ENCODE measurements around the gene IGDCC3.

Gene IGDCC3

GRCh38 chr15:65365229-65365628, 12.6 kb downstream of the IGDCC3 start:
- Histone ChIP-seq H3K27me3 (ENCODE audit: low read length) (no peaks in the 10 kb centered on the region), H3K9me2 (replicated peaks; ENCODE audit: insufficient read depth, low read length) (no peaks in the 10 kb centered on the region), H3K27ac (ENCODE audit: low read depth, low read length) (no peak overlapping the region), H3K9me3 (ENCODE audit: insufficient read depth, low read length) (no peaks in the 10 kb centered on the region), H3K4me2 (ENCODE audit: low read depth, low read length, poor library complexity, severe bottlenecking) (no peak overlapping the region), H3K79me2 (ENCODE audit: insufficient read depth, low read length) (no peaks in the 10 kb centered on the region), H4K20me1 (ENCODE audit: low read depth, low read length) (no peaks in the 10 kb centered on the region), H2AFZ (ENCODE audit: low read depth, low read length, severe bottlenecking) (no peak overlapping the region), H3K4me3 (ENCODE audit: insufficient read depth, low read length, poor library complexity, severe bottlenecking) (no peak overlapping the region), H3K36me3 (ENCODE audit: low read length) (no peaks in the 10 kb centered on the region), H3F3A (ENCODE audit: insufficient read depth) (no peaks in the 10 kb centered on the region), H3K9ac (ENCODE audit: low read length) (no peak overlapping the region)
- no peak for TF ChIP-seq EZH2phosphoT487 (conservative IDR thresholded peaks at IDR 0.05; ENCODE audit: low read length)
- no peak for TF ChIP-seq CTCF (IDR thresholded peaks at IDR 0.05; ENCODE audit: insufficient read depth, low read length, poor library complexity, severe bottlenecking)

- H3K9ac ChIP-seq (ENCODE audit: low read length) = no peak overlapping the region
- H2AFZ ChIP-seq (ENCODE audit: low read depth, low read length, severe bottlenecking) = no peak overlapping the region
- H4K20me1 ChIP-seq (ENCODE audit: low read depth, low read length) = no peaks in the 10 kb centered on the region
- H3K9me2 ChIP-seq (replicated peaks; ENCODE audit: insufficient read depth, low read length) = no peaks in the 10 kb centered on the region
- H3K27ac ChIP-seq (ENCODE audit: low read depth, low read length) = no peak overlapping the region
- no peak for TF ChIP-seq EZH2phosphoT487 (conservative IDR thresholded peaks at IDR 0.05; ENCODE audit: low read length)
- no peak for TF ChIP-seq CTCF (IDR thresholded peaks at IDR 0.05; ENCODE audit: insufficient read depth, low read length, poor library complexity, severe bottlenecking)
- H3K4me3 ChIP-seq (ENCODE audit: insufficient read depth, low read length, poor library complexity, severe bottlenecking) = no peak overlapping the region
- H3F3A ChIP-seq (ENCODE audit: insufficient read depth) = no peaks in the 10 kb centered on the region
- no peaks in the 10 kb centered on the region for H3K27me3 ChIP-seq (ENCODE audit: low read length)
- no peak overlapping the region for H3K4me2 ChIP-seq (ENCODE audit: low read depth, low read length, poor library complexity, severe bottlenecking)
- no peaks in the 10 kb centered on the region for H3K9me3 ChIP-seq (ENCODE audit: insufficient read depth, low read length)
- H3K36me3 ChIP-seq (ENCODE audit: low read length) = no peaks in the 10 kb centered on the region
- H3K79me2 ChIP-seq (ENCODE audit: insufficient read depth, low read length) = no peaks in the 10 kb centered on the region
Observed at GRCh38 chr15:65363766-65364165, 14.0 kb downstream of the IGDCC3 start.

- Histone ChIP-seq H3K27ac (ENCODE audit: low read depth, low read length) (no peak overlapping the region), H3K4me2 (ENCODE audit: low read depth, low read length, poor library complexity, severe bottlenecking) (no peak overlapping the region), H3F3A (ENCODE audit: insufficient read depth) (no peaks in the 10 kb centered on the region), H3K79me2 (ENCODE audit: insufficient read depth, low read length) (no peaks in the 10 kb centered on the region), H2AFZ (ENCODE audit: low read depth, low read length, severe bottlenecking) (no peak overlapping the region), H3K27me3 (ENCODE audit: low read length) (no peaks in the 10 kb centered on the region), H4K20me1 (ENCODE audit: low read depth, low read length) (no peaks in the 10 kb centered on the region), H3K9me3 (ENCODE audit: insufficient read depth, low read length) (no peaks in the 10 kb centered on the region), H3K36me3 (ENCODE audit: low read length) (no peaks in the 10 kb centered on the region), H3K4me3 (ENCODE audit: insufficient read depth, low read length, poor library complexity, severe bottlenecking) (no peak overlapping the region), H3K9me2 (replicated peaks; ENCODE audit: insufficient read depth, low read length) (no peaks in the 10 kb centered on the region), H3K9ac (ENCODE audit: low read length) (no peak overlapping the region)
- TF ChIP-seq EZH2phosphoT487 (conservative IDR thresholded peaks at IDR 0.05; ENCODE audit: low read length) = no peak
- no peak for TF ChIP-seq CTCF (IDR thresholded peaks at IDR 0.05; ENCODE audit: insufficient read depth, low read length, poor library complexity, severe bottlenecking)
Observed at GRCh38 chr15:65363306-65363705, 14.5 kb downstream of the IGDCC3 start.
